HG03135 (cell line): ENCODE measurements around the gene TEPSIN.

Experiments
- ATAC-seq: cut with Tn5 transposase; IDR thresholded peaks from one replicate; pipeline ENCODE4 v1.9.1; 2021; ENCODE audit warnings: mild to moderate bottlenecking, moderate library complexity; ENCODE audit not compliant: unreplicated experiment

The TEPSIN gene

DNA sequence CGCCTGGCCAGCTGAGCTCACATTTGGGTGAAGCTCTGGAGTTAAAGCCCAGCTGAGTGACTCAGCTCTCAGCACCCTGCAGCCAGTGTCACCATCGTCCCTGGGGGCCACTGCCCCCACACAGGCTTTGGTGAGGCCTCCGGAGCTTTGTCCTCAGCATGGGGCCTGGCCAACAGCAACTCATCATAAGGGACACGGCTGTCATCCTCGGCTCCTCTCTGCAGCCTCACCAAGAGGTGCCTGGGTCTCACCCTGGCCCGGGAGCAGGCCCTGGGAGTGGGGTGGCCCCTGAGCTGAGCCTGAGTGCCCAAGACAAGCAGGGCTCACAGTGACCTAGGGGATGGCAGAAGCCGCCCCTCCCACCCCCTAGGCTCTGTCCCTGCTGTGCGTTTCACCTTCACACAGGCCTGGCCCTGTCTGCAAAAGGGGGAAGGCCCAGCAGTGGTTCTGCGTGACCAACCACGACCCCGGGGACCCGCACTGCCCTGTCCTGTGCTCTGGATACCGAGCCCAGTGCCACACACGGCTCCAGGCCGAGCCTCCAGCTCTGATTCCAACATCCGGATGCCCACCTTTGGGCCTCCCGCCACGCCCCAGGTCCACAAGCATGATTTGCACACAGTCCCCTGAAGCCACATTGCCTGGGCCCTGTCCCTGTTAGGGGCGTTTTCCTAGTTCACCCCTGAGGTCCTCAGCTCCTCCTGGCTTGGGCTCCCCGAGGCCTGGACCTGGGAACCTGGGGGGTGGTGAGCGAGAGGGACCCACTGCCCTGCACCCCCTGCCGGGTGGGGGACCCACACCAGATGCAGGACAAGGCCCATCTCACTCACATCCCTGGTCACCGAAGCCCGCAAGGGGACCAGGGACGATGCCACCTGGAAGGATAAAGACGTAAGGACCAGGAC lies 51.0 kb downstream of the TEPSIN start:
- ATAC-seq: no peak

DNA sequence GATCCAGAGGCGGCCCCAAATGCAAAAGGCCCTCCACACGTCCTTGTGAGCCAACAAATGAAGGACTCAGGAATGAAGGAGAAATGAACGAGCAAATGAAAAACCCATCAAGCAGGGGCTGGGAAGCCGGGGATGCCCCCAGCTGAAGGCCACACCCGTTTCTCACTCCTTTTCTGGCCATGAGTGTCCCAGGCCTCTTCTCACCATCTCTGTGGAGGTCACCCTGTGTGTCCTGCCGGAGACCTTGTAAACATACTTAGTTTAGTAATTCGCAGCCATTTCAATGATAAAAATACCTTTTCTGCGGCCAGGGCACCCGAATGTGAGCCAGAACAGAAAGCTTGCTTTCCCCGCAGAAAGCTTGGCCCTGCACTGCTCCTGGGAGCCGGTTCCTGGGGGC lies 51.7 kb downstream of the TEPSIN start:
- ATAC-seq: no peak

DNA sequence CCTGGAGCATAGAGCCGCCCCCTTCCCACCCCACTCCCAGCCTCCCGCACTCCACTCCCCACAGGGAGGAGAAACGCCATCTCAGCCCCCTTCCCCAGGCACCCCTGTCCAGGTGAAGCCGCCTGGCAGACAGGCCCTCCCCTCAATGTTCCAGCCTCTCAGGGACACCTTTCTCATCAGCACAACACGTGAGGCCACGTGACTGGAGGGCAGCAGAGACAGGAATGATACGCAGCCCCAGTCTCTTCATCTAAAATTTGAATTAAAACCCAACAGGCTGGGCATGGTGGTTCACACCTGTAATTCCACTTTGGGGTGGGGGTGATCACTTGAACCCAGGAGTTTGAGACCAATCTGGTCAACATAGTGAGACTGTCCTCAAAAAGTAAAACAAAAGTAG lies 52.7 kb downstream of the TEPSIN start:
- no peak for ATAC-seq

DNA sequence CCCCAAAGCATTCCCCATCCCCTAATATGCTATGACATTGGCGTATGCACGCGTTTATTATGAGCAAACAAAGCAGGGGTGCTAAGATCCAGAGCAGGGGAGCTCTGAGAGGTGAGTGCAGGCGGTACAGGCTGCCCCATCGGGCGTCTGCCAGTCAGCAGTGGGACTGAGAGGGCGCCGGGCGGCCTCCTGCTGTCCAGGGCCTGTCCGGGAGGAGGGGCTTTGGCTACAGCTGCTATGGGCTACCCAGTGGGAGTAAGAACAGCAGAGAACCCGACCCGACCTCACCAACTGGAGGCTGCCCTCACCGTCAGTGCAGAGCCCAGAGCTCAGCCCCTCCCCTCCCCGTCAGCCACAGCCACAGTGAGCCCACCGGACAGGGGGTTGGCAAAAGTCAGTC lies 54.3 kb downstream of the TEPSIN start:
- no peak for ATAC-seq

DNA sequence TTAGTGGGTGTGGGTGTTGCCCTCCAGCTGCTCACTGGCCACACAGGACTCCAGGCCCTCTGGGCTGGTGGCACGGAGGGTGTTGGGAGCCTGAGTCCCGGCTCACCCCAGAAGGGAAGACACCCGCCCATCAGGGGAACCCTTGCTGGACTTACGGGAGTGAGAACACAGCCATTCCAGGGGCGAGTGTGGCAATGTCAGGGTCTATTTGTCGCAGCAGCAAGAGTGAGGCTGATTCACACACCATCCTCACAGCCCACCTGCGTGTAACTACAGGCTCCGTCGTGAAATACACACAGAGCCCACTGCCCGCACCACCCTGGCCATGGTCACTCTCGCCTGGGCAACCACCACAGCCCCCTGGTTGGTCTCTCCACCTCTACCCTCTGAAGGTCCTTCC lies 55.0 kb downstream of the TEPSIN start:
- ATAC-seq: no peak

DNA sequence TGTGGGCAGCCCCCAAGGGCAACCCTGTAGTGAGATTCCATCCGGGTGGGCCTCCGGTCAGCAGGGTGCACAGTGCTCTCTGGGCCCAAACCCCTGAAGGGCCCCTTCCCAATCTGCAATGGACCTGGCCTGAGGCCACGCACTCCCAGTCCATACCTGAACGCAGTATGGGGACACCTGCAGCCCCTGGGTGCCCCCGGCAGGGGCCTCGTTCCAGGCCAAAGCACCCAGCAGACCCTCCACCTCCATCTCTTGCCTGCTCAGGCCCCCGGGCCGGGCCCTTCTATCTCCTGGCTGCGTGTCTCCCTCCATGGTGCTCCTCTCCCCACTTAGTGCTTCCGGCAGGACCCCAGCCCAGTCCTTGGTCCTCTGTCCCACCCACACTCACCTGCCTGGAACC lies 55.5 kb downstream of the TEPSIN start:
- no peak for ATAC-seq

DNA sequence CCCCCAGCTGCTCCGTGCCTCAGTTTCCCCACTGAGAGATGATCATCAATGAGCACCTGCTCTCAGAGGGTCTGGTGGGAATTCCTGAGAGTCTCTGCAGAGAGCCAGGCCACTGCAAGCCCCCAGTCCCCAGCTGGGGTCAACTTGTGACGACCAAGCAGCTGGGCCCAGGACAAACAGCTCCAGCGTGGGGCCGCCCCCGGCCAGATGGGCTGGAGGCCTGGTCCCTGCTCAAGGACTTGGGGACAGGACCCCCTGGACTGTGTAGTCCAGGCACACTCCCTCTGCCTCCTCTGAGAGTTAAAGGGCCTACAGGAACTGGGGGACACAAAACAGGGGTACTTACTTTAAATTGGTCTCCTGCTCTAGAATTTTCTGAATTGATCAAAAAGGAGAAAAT lies 56.3 kb downstream of the TEPSIN start:
- ATAC-seq: no peak

DNA sequence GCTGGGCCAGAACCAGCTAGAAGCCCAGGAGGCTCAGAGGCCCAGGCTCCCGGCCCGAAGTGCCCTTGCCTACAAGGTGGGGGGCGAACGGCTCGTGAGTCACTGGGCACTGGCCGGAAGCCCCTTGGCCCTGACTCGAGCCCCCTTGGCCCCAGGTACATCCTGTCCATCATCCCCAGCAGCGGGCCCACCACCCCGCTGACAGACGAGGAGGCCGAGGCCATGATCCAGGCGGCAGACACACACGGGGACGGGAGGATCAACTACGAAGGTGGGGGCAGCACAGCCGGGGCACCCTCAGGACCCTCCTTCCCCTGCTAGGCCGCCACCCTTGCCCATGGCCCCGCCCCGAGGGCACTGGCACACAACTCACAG lies 57.1 kb downstream of the TEPSIN start:
- no peak for ATAC-seq

DNA sequence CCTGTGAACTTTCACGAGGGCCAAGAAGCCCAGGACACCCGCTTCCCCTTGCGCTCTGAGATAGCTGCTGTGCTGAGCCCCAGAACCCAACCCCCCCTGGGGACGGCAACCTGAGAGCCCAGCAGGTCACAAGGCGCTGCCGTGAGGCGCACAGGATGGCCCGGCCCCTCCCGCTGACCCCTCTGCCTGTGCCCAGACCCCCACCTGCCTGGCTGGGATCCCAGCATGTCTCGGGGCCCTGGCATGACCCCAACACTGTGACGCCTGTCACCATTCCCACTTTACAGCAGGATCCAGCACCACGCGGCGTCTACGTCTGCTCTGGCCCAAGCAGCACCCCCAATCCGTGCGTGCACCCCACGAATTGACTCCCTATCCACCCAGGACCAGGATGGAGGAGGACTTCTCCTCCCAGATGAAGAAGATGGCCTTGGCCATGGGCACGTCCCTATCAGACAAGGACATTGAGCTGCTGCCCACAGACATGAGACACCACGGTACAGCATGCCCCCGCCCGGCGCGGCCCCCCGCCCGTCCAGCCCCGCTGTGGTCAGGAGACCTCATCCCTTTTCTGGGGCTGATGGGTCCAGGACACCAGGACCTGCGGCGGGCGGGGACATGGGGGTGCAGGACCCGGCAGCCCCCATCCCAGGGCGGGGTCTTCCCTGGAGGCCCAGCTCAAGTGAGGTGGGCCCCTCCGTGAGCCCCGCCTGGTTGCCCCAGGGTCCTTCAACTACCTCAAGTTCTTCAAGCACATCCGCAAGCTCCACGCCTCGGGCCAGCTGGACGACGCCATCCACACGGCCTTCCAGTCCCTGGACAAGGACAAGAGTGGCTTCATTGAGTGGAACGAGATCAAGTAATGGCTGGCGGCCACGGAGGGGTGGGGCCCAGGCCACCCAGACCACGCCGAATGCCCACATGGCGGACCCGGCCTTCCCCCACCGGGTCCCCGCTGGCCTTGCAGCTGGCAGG lies 57.7 kb downstream of the TEPSIN start:
- ATAC-seq: no peak

DNA sequence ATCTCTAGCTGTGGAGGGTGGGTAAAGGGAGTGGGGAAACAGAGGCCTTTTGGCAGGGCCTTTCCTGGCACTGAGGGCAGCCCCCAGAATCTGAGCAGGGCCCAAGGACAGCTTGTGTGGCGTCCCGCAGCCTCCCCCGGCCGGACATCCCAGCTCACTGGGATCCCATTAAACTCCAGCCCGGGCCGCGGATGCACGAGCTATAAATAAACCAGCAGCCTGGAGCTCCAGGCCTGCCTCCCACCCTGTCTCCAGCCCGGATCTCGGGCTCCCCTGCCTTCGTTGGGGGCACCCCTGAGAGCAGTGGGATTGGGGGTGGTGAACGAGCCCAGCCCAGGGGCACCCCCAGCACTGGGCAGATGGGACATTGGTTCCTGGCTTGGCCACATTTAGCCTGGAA lies 59.0 kb downstream of the TEPSIN start:
- ATAC-seq: no peak

DNA sequence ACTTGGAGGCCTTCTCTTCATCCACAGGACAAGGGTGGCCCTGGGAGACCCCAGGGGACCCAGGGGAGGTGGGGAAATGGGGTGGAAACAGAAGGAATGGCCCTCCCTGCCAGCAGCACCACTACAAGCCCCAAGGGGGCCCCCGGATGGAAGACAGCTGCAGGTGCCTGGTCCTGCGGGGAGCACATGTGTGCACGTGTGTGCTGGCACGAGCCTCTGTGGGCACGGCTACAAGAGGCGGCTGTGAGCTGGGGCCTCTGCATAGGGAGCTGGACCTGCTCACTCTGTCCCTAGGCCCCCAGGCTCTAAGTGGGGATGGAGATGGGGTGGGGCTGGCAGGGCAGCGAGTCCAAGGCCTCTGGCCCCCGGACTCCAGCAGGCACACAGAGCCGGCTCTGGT lies 59.6 kb downstream of the TEPSIN start:
- no peak for ATAC-seq
